Measurements from ENCODE around the gene RRP1B.

- TF ChIP-seq GATA2 (IDR thresholded peaks at IDR 0.05; ENCODE audit: low read depth, low read length) = no peak
- no peak for TF ChIP-seq GATA3 (IDR thresholded peaks at IDR 0.05; ENCODE audit: low read depth, low read length)
Measured at GRCh38 chr21:43659136-43660000, at the start of gene RRP1B, which contains the start of gene HSF2BP.
